ENCODE results near the gene SPOCK1.
A peak's percentile ranks its signal among the peaks of the same experiment; 100 is the strongest.

SPOCK1 gene

DNA sequence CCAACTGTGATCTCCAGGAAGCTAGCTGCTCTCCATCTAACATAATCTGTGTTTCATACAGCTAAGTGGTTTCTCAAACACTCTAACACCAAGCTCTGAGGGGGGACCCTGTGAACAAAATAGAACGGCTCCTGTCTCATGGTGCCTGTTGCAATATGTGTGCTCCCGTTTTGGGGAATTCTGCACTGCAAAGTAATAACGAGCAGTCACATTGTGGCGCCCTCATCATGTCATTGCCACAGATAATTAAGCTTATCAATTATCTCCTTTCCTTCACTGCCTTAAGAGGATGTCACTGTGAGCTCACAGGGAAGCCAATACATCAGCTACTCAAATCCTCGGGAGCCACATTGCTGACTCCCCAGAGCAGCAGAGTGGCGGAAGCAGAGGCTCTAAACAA, 416.2 kb downstream of the SPOCK1 start:
- no peaks in the 10 kb centered on the region for H3K36me3 Mint-ChIP-seq (ENCODE audit: low read depth)
- H3K9me3 Mint-ChIP-seq = no peaks in the 10 kb centered on the region
- TF ChIP-seq, protein P1, sequence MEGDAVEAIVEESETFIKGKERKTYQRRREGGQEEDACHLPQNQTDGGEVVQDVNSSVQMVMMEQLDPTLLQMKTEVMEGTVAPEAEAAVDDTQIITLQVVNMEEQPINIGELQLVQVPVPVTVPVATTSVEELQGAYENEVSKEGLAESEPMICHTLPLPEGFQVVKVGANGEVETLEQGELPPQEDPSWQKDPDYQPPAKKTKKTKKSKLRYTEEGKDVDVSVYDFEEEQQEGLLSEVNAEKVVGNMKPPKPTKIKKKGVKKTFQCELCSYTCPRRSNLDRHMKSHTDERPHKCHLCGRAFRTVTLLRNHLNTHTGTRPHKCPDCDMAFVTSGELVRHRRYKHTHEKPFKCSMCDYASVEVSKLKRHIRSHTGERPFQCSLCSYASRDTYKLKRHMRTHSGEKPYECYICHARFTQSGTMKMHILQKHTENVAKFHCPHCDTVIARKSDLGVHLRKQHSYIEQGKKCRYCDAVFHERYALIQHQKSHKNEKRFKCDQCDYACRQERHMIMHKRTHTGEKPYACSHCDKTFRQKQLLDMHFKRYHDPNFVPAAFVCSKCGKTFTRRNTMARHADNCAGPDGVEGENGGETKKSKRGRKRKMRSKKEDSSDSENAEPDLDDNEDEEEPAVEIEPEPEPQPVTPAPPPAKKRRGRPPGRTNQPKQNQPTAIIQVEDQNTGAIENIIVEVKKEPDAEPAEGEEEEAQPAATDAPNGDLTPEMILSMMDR (IDR thresholded peaks at IDR 0.05) = no peak
- no peak overlapping the region for H3K4me3 Mint-ChIP-seq
- DNase-seq = no peak
- H3K27ac Mint-ChIP-seq = no peak overlapping the region
- H3K27me3 Mint-ChIP-seq (ENCODE audit: low read depth, poor library complexity) = peaks cover 6% of the 10 kb centered on the region
- H3K4me1 Mint-ChIP-seq = peaks cover 68% of the 10 kb centered on the region

DNA sequence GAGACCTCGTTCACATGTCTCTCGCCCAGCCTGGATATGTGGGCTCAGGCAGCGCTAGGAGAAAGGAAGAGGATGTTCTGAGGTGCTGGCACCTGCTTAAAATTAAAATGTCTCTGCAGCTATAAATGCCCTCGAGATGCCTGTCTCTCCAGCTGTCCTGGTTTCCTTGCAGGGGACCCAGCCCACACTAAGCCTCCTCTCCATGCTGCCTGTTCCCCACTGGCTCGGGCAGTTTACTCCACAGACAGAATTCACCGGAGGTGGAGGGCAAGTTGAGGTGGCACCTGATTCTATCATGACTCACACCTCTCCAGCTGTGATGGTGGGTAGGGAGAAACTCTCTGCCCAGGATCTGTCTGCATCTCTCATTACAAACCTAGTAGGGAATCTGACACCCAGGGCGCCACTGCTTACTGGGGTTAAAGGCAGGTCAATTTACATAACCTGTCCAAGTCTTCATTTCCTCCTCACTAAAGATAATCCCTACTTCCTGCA, 420.9 kb downstream of the SPOCK1 start:
- TF ChIP-seq, protein P1 (IDR thresholded peaks at IDR 0.05) = no peak
- DNase-seq = peak; percentile 28
- Mint-ChIP-seq H3K9me3 (no peaks in the 10 kb centered on the region), H3K36me3 (ENCODE audit: low read depth) (no peaks in the 10 kb centered on the region), H3K4me3 (peak overlapping the region; percentile 26), H3K27ac (no peak overlapping the region), H3K4me1 (peaks cover 59% of the 10 kb centered on the region), H3K27me3 (ENCODE audit: low read depth, poor library complexity) (peaks cover 6% of the 10 kb centered on the region)

DNA sequence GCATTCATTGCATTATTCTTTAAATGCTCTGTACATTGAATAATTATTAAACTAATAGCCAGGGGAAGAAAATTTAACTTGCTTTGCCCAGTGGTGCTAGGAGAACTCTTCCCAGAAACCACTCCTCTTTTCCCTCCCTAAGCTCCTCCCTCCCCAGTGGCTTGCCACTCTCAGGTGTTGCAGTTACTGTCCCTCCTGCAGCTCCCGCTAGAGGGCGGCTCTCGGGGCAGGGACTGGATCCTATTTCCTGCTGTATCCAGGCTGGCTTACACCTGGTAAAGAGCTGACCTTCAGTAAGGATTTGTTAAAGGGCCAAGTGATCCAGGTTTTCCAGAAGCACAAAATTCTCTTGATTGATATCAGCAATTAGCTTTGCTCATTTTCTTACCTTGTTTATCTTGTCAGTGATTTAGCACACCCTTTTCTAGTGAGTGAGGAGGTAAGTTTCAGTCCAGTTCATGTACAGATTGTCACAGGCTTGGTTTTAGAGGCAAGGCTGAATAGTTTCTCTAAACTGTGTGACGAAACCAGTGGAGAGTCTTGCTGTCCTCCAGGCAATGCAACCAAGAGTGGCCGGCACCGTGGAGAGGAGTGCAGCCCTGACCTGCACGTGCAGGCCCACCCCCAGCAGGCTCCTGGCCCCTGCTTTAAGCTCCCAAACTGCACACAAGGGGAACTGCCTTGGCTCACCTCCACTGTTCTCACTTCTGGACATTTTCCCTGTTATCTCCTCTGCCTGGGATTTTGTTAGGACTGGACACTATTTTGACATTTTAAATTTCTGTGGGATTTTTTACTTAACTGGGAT, 423.8 kb downstream of the SPOCK1 start:
- Mint-ChIP-seq H3K4me3 (no peak overlapping the region), H3K9me3 (no peaks in the 10 kb centered on the region), H3K27ac (peak overlapping the region; percentile 20), H3K36me3 (ENCODE audit: low read depth) (no peaks in the 10 kb centered on the region), H3K27me3 (ENCODE audit: low read depth, poor library complexity) (peaks cover 2% of the 10 kb centered on the region), H3K4me1 (peaks cover 64% of the 10 kb centered on the region)
- TF ChIP-seq, protein P1 (IDR thresholded peaks at IDR 0.05) = peak; percentile 72
- peak; percentile 82 for DNase-seq

DNA sequence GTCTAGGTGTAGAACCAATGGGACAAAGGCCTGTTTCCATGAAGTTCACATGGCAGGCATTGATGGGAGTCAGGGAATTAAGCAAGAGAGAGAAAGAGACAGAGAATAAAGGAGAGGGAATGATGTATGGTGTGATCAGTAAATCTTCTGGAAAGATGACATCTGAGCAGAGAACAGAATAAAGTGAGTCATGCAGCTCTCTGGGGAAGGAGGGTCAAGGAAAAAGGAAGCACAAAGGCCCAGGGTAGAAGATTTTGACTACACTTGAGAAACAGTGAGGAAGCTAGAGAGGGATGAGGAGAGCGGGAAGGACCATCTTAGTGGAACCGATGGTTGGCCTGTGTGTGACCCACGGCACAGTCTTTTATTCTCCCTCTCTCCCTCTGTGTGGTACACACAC, 425.9 kb downstream of the SPOCK1 start:
- TF ChIP-seq, protein P1 (IDR thresholded peaks at IDR 0.05) = no peak
- H3K4me3 Mint-ChIP-seq = no peak overlapping the region
- H3K27me3 Mint-ChIP-seq (ENCODE audit: low read depth, poor library complexity) = no peaks in the 10 kb centered on the region
- H3K36me3 Mint-ChIP-seq (ENCODE audit: low read depth) = no peaks in the 10 kb centered on the region
- DNase-seq = no peak
- no peaks in the 10 kb centered on the region for H3K9me3 Mint-ChIP-seq
- no peak overlapping the region for H3K27ac Mint-ChIP-seq
- peaks cover 47% of the 10 kb centered on the region for H3K4me1 Mint-ChIP-seq

DNA sequence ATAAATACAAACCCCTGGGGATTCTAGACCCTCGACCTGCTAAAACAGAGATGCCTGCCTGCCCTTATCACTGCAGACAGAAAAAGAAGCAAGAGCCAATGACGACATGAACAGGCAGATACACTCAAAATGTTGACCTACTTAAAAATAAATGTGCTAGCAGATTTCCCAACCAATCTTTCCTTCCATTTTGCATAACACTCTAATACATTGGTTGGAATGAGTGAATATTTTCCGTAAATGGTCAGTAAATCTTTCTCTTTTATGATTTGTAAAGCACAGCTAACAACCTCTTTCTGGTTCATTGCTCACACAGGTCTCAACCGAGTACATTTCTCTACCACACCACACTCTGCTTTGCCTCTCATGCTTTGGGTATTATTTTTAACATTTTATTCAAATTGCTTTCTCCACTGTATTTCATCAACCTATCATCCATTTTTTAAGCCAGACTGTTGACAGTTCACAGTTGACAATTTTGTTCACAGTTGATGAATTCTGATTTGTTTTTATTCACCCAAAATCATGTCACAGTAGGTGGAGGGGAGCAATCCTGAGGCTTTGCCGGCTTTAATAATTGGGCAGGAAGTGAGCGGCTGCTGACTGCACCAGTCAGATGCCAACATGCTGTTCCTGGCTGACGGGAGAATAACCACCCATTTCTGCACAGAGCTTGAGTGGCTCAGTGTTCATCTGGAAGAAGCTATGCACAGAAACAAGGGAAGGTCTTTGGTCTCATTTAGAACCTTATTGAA, 426.6 kb downstream of the SPOCK1 start:
- Mint-ChIP-seq H3K27ac (no peak overlapping the region), H3K4me1 (peaks cover 47% of the 10 kb centered on the region), H3K27me3 (ENCODE audit: low read depth, poor library complexity) (no peaks in the 10 kb centered on the region), H3K9me3 (no peaks in the 10 kb centered on the region), H3K36me3 (ENCODE audit: low read depth) (no peaks in the 10 kb centered on the region), H3K4me3 (no peak overlapping the region)
- DNase-seq = no peak
- TF ChIP-seq, protein P1 (IDR thresholded peaks at IDR 0.05) = no peak

Data from nephron progenitor cell (in vitro differentiated cells).